ENCODE results near the gene TWSG1. TPM values are rescaled to one million over a fixed set of nuclear protein-coding genes. Genes with fewer than 3 reads are reported as not detected.
"Not testable (repeated sequence)": the region's sequence is repeated elsewhere in the genome, so short reads cannot be mapped to it uniquely, and the experiment has no call there.

Gene TWSG1
- polyA plus RNA-seq, 3 donors = 86.9 to 97.0 (median 86.9) TPM

DNA sequence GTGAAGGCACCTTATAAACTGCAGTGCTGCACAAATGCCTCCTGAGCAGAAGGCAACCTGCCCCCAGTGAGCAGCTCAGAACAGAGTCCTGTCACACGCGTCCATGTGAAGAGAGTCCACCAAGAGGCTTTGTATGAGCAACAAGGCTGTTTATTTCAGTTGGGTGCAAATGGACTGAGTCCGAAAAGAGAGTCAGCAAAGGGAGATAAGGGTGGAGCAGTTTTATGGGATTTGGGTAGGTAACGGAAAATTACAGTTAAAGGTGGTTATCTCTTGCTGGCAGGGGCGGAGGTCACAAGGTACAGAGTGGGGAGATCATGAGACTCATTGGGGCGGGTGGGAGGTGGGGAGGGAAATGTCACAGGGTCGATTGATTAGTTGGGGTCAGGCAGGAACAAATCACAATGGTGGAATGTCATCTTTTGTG, 87.3 kb downstream of the TWSG1 start:
- DNase-seq (ENCODE audit: low read depth in 3 of 3, low spot score in 2 of 3) = no peak

DNA sequence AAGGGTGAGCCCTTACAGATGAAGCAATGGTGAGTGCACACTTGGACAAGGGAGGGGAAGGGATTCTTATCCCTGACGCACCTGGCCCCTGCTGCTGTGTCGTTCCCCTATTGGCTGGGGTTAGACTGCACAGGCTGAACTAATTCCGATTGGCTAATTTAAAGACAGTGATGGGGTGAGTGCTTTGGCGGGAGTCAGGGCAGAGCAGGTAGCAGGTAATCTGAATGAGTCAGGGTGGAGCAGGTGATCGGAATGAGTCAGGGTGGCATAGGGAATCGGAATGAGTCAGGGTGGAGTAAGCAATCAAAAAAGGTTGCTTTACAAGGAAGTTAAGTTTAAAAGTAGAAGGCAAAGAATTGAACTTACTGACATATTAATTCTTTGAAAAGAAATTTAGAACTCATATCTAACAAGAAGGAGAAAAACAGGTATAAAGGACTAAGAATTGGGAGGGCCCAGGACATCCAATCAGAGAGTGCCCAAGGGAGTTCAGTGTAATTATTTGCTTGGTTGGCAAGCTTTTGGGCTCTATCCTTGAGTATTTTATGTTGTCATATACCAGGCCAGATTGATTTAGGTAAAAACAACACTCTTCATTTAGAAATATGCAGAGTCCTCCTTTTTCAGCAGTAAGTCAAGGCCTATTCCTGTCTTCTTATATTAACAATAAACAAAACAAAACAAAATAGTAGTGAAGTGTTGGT, 88.4 kb downstream of the TWSG1 start:
- DNase-seq (ENCODE audit: low read depth in 3 of 3, low spot score in 2 of 3) = no peak

DNA sequence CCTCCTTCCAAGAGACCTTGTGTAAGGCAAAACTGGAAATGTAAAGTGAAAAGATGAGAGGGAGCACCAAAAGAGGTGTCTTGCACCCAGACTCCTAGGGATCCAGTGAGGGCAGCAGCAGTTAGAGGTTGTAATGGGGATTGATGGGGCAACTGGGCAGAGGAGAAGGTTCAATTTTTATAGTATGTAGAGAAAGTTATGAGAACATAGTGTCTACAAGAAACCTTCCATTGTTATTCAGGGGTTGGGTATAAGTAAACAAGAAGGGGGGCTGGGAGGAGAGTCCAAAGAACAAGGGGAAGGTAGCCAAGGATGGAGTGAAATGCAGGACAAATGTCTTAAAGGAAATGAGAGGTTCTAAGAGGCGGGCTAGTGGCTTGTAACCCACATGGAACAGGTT, 89.1 kb downstream of the TWSG1 start:
- not testable (repeated sequence) for DNase-seq (ENCODE audit: low read depth in 3 of 3, low spot score in 2 of 3)

DNA sequence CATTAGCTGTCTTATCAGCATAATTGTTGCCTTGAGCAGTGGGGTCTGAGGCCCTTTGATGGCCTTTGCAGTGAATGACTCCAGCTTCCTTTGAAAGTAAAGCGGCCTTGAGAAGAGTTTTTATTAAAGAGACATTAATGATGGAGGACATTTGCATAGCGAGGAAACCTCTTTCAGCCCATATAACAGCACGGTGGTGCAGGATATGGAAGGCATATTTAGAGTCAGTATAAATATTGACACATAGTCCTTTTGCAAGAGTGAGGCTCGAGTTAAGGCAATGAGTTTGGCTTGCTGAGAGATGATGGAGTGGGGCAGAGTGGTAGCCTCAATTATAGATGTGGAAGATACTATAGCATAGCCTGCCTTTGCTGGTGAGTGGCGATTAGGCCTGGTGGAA, 89.7 kb downstream of the TWSG1 start:
- DNase-seq (ENCODE audit: low read depth in 3 of 3, low spot score in 2 of 3) = not testable (repeated sequence)

DNA sequence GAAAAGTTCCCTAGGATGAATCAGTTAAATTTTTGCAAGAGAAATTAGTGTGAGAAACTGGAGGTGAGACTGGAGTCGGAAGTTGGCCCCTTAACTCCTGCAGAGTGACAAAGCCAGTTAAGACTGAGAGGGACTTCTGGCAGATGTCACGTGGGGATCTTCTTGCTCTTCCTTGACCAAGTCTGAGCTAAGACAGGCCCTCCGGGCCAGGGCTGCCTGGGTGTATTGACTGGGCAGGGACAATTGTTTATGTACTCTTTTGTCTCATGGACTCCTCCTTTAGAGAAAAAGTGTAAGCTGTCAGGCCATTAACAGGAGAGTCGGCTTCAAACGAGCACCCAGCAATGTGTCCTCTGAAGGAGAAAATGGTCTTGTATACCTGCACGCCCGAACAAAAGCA, 92.2 kb downstream of the TWSG1 start:
- no peak for DNase-seq (ENCODE audit: low read depth in 3 of 3, low spot score in 2 of 3)

DNA sequence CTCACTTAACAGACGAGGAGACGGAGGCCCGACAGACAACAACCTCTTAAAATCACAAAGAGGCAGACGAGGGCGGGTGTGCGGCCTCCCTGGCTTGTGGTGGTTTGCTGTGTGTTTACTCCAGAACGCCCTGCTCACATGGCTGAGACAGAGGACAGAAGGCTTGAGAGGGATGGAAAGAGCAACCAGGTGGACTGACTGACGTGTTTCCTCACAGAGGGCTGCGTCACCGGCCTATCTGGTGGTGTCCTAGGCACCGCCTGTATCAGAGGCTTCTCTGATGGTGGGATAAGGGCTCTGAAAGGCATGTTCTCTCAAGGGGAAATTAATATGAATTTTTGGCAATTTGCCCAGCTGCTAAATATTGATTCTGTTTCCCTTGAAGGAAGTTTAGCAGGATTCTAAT, 93.7 kb downstream of the TWSG1 start:
- no peak for DNase-seq (ENCODE audit: low read depth in 3 of 3, low spot score in 2 of 3)

DNA sequence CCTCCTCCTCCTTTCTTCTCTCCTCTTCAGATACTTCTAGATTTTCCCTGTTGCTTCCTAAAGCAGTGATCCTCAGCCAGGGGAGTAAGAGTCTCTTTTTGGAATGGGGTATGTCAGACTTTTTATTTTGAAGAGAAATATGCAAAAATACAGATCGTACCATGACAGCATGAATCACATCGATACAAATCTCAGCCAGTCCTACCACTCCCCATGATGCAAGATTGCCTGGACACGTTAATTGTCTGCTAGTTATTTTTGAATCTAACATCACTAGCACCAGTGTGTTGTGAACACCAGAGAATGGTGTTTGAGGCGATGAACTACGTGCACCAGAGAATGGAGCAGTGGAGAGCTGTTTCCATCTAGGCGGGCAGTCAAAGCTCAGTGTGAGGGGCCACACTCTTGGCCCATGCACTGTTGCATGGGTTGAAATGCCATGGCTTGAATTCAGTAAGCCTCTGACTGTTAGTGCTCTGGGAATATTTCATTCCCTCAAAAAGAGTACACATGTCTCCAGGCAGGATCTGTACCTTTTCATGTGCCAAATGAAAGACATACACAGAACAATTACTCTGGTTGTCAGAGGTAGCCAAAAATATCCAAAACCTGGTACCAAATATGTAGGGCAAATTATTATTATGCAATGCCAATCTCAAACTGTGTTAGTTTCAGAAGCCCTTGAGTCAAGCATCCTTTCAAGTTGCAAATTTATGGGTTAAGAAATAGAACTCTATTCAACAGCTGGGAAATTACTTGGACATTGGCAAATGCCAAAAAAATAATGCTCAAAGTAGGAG, 94.5 kb downstream of the TWSG1 start:
- DNase-seq (ENCODE audit: low read depth in 3 of 3, low spot score in 2 of 3) = no peak

DNA sequence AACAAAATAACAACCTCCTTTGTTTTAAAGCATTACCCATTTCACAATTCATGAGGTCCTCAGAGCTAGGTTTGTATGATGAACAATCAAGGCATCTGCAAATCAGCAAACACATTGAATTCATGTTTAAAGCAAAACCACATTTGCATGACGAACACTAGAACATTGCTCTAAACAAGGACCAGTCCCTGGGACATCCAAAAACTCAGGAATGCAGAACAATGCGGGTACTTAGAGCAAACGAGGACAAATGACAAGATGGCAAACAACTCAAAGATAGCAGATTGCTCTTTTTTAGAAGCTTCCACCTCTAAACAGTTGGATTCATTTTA, 95.1 kb downstream of the TWSG1 start:
- no peak for DNase-seq (ENCODE audit: low read depth in 3 of 3, low spot score in 2 of 3)

DNA sequence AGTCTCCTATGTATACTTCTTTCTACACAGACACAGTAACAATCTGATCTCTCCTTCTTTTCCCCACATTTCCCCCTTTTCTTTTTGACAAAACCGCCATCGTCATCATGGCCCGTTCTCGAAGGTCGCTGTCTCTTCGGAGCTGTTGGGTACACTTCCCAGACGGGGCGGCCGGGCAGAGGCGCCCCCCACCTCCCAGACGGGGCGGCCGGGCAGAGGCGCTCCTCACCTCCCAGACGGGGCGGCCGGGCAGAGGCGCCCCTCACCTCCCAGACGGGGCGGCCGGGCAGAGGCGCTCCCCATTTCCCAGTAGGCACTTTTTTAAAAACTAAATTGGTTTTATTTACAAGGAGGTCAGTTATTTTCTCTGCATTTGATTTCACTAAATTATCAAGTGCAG, 95.7 kb downstream of the TWSG1 start:
- DNase-seq (ENCODE audit: low read depth in 3 of 3, low spot score in 2 of 3) = not testable (repeated sequence)

DNA sequence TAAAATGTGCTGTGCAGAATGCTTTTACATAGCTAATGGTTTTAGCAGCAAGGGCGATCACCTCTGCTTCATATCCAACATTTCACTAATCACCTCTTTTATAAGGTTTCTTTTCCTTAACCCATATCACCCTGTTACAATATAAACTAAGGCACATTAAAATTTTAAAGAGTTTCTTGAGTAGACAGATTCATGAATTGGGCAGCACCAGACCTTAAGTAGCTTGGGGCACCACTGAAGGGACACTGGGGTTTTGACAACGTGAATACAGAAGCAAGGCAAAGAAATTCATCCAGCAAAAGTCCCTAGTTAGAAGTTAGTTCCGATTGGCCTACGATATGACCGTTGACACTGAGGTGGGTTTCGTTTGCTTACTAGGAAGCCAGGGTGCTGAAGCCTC, 96.7 kb downstream of the TWSG1 start:
- no peak for DNase-seq (ENCODE audit: low read depth in 3 of 3, low spot score in 2 of 3)

DNA sequence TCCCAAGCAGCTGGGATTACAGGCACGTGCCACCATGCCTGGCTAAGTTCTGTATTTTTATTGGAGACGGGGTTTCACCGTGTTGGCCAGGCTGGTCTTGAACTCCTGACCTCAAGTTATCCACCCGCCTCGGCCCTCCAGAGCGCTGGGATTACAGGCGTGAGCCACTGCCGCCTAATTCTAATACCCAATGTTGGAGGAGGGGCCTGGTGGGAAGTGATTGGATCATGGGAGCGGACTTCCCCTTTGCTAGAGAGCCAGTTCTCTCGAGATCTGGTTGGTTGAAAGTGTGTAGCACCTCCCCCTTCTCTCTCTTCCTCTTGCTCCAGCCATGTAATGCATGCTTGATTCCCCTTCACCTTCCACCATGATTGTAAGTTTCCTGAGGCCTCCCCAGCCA, 98.5 kb downstream of the TWSG1 start:
- not testable (repeated sequence) for DNase-seq (ENCODE audit: low read depth in 3 of 3, low spot score in 2 of 3)

DNA sequence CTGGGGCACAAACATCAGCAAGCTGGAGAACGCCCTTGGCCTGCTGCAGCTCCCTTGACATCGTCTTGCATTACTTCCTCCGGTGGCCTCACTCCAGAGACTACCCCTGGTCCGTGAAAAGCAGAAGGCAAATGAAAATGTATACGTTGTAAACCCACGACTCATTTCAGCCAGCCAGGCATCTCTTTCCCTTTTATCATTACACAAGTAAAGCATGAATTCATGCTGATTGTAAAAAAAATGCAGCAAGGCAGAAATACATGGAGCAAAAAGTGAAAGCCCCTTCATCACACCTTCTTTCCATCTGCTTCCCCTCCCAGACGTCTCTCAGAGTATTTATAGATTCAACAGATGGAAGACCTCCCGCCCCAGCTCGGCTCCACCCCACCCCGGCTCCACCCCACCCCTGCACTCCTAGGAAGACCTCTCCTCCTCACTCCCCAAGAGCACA, 99.1 kb downstream of the TWSG1 start:
- peak in 1 of 3 donors; percentile 49 for DNase-seq (ENCODE audit: low read depth in 3 of 3, low spot score in 2 of 3)

DNA sequence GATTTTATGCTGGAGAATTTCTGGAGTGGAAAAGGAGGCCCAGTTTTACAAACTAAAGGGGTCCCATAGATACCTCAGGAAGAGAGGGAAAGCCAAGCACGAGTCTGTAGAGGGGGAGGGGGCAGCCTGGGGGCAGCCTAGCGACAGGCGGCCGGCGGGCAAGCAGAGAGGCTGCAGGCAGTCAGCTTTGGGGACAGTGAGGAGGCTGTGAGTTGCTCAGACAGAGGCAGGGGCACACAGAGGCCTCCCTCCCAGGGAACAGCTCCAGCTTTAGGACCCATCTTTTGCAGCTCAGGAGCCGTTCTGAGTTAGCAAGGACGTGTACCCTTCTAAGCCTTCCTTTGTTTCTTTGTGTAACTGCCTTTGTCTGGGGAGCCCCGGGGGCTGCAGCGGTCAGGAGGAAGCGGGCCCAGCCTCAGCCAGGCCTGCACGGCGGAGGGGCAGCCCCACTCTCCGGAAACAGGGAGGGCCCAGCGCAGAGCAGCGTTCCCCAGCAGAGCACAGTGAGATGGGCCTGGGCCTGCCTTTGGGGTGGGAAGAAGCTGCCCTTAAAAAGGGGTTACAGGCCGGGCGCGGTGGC, 99.6 kb downstream of the TWSG1 start:
- DNase-seq (ENCODE audit: low read depth in 3 of 3, low spot score in 2 of 3) = no peak

DNA sequence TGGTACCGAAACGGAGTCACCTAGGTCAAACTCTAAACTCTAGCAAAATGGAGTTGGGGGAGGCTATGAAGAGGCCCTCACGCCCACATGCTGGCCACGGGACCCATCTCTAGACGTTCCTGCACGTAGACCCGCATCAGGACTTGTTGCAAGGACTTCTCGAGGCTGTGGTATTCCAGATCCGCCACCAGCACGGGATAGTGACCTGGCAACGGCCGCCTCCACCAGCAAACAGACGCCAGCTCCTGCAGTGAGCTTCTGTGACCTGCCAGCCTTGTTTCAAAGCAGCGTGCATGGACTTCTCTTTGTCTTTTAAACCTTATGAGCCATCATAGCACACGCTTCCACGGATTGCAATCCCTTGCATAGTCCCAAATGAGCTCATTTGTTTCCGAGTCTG, 100.5 kb downstream of the TWSG1 start:
- DNase-seq (ENCODE audit: low read depth in 3 of 3, low spot score in 2 of 3) = no peak

DNA sequence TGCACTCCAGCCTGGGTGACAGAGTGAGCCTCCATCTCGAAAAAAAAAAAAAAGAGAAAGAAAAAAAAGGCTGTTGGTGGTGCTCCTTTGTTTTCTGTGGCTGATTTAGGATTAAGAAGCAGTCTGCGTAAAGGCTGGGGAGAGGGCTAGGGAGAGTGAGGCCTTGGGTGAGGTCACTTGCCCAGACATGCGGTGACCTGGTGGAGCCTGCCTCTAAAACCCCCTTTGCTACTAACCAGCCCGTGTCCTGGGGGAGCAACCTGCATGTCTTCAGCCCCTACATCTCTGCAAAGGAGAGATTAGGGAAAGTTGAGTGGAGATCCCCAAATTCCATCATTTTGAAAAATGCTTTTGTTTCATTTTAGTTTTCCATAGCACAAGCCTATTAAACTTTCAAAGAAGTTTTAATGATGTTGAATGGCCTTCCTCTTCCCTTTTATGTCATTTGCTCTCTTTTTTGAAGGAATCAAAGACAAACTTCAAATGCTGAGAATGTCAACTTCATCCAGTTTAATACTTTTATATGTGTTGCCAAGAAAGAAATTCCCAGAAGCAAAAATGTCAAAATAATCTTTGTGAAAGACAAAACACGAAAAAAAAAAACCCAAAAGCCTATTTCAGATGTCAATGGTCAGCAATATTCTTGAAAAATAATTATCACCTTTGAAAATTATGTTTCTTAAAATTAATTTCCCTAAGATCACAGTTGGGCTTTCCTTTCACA, 101.8 kb downstream of the TWSG1 start:
- no peak for DNase-seq (ENCODE audit: low read depth in 3 of 3, low spot score in 2 of 3)

DNA sequence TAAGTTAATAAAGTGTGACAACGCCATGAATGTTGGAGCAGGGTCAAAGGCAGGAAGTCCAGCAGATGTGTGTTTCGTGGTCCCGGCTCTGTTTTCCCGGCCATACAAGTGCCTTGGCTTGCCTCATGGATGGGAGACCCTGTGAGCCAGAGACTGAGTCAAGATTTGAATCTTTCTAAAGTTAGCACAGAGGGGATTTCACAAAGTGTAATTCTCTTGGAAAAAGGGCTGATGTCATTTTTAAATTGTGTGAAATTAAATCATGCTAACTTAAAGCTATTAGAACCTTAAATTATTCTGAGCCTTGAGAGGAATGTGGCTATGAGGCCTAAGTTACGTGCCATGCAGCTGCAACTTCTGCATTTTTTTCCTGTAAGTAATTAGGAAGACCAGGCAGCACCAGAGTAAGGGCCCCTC, 102.5 kb downstream of the TWSG1 start:
- no peak for DNase-seq (ENCODE audit: low read depth in 3 of 3, low spot score in 2 of 3)

DNA sequence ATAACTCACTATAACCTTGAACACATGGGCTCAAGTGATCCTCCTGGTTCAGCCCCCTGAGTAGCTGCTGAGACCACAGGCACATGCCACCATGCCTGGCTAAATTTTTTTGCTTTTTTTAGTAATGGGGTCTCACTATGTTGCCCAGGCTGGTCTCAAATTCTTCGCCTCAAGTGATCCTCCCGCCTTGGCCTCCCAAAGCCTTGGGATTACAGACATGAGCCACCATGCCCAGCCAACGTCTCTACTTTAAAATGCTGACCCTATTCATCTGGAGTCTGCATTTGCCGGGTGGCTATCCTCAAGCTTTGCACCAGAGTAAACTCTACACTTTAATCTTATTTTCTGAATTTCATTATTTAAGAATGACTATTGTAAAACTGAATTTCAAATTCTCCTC, 103.1 kb downstream of the TWSG1 start:
- DNase-seq (ENCODE audit: low read depth in 3 of 3, low spot score in 2 of 3) = no peak

DNA sequence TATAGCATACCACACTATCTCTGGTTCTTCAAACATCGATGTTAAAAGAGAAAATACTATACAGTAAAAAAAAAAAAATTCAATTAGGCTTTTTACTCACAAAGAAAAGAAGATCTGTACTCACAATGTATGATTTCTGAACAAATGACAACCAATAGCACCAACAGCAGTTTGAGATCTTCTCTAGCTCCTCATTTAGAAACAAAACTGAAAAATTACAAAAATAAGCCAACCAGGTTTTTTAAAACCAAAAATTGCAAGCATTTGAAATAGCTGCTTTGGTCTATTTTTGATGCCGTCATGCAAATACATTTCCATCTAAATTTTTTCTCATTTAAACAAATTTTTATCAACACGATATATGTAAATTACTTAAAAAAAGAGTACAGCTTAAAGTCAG, 106.5 kb downstream of the TWSG1 start:
- DNase-seq (ENCODE audit: low read depth in 3 of 3, low spot score in 2 of 3) = no peak

DNA sequence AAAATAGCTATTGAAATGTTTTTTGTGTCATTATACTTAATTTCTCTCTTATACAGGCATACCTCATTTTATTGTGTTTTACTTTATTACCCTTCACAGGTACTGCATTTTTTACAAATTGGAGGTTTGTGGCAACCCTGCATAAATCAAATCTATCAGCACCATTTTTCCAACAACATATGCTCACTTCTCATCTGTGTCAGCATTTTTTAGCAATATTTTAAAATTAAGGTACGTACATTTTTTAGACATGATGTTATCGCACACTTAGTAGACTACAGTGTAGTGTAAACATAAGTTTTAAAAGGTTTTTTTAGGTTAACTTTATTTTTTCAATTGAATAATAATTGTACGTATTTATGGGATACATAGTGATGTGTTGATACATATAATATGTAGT, 110.0 kb downstream of the TWSG1 start:
- no peak for DNase-seq (ENCODE audit: low read depth in 3 of 3, low spot score in 2 of 3)

DNA sequence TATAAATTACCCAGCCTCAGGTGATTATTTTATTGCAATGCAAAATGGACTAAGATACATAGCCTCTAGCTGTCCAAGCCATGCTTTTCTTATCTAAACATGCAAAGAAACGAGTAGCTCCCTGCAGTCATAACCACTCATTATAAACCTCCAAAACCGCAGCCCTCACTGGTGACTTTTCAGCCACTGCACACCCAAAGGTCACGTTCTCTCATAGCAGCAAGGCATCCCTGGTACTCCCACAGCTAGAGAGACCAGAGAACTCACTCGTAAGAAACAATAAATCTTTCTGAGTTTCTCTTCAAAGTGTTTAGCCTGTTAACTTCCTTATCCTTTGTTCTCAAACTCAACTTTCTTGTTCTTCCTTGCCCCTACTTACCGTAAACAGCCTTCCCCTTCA, 112.3 kb downstream of the TWSG1 start:
- no peak for DNase-seq (ENCODE audit: low read depth in 3 of 3, low spot score in 2 of 3)

DNA sequence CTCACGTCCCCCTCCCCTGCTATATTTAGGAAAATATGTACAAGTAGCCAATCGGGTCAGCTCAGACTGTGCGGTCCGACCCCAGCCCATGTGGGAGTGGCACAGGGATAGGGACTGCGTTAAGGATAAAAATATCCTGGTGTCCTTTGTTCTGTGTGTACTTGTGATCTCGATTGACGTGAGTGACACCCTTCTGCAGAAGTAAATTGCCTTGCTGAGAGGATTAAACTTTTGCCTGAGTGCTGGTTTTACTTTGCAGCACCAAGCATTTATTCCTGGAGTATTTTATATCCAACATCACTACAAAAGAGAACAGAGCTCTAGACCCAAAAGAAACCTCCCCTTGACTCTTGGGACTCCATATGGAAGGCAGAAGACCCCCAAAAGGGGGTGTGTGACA, 112.8 kb downstream of the TWSG1 start:
- DNase-seq (ENCODE audit: low read depth in 3 of 3, low spot score in 2 of 3) = no peak

Data from right renal cortex interstitium (tissue), 3 donors.